DND-41 (cell line): Measurements from ENCODE around the gene ZNF273.
"Not testable (repeated sequence)": the region's sequence is repeated elsewhere in the genome, so short reads cannot be mapped to it uniquely, and the experiment has no call there.

Source experiments
- CTCF ChIP-seq: IDR thresholded peaks from 2 replicates; pipeline ENCODE4 v1.5.1; 2012; ENCODE audit warnings: borderline replicate concordance, low read length, moderate library complexity, mild to moderate bottlenecking; ENCODE audit not compliant: poor library complexity, severe bottlenecking; ENCODE audit errors: extremely low read depth
- EZH2 ChIP-seq: IDR thresholded peaks from 3 replicates; pipeline ENCODE4 v1.6.1; 2012; ENCODE audit warnings: borderline replicate concordance, low read depth, mild to moderate bottlenecking, moderate library complexity, low read length, inconsistent platforms; ENCODE audit not compliant: severe bottlenecking

- TF ChIP-seq CTCF, EZH2: not testable (repeated sequence)
These were observed 640 bp upstream of the ZNF273 start for GRCh38 chr7:64902461-64902805.
